GM23338 (cell line): ENCODE results near the gene SEMA4A. TPM values are rescaled to one million over a fixed set of nuclear protein-coding genes. Genes with fewer than 3 reads are reported as not detected.

Source experiments
- ATAC-seq: fragments of 200-7000 bp; cut with Tn5 transposase; 3 replicates; pipeline ENCODE4 v1.9.1; 2020
- DNase-seq: peaks from one replicate; pipeline ENCODE4 v3.0.0-alpha.2; 2015; ENCODE audit warnings: low spot score
- H2AFZ ChIP-seq: fragments of 200-600 bp; sonication (generic); 2 replicates; pipeline ENCODE4 v1.8.0; 2016; ENCODE audit warnings: antibody characterized with exemption, mild to moderate bottlenecking, moderate library complexity
- H3F3A ChIP-seq: fragments of 200-600 bp; sonication (generic); replicated peaks from 2 replicates; pipeline ENCODE4 v1.8.0; 2017; ENCODE audit warnings: antibody characterized with exemption, mixed run types, low read depth
- H3K27ac ChIP-seq: fragments of 200-600 bp; sonication (generic); 2 replicates; pipeline ENCODE4 v1.6.1; 2016; ENCODE audit warnings: low read depth
- H3K27me3 ChIP-seq: fragments of 200-600 bp; sonication (generic); 2 replicates; pipeline ENCODE4 v1.8.0; 2016; ENCODE audit warnings: mild to moderate bottlenecking, mixed run types, moderate library complexity; ENCODE audit not compliant: insufficient read depth
- H3K36me3 ChIP-seq: fragments of 200-600 bp; sonication (generic); 2 replicates; pipeline ENCODE4 v1.8.0; 2016; ENCODE audit warnings: mild to moderate bottlenecking; ENCODE audit not compliant: insufficient read depth
- H3K4me1 ChIP-seq: fragments of 200-600 bp; sonication (generic); 2 replicates; pipeline ENCODE4 v1.8.0; 2016; ENCODE audit warnings: mild to moderate bottlenecking, moderate library complexity; ENCODE audit not compliant: insufficient read depth
- H3K4me2 ChIP-seq: fragments of 200-600 bp; sonication (generic); 2 replicates; pipeline ENCODE4 v1.7.1; 2017; ENCODE audit warnings: mixed run types
- H3K4me3 ChIP-seq: fragments of 200-600 bp; sonication (generic); 2 replicates; pipeline ENCODE4 v1.6.1; 2016; ENCODE audit warnings: mixed run types
- H3K79me2 ChIP-seq: fragments of 200-600 bp; sonication (generic); replicated peaks from 2 replicates; pipeline ENCODE4 v1.8.0; 2017; ENCODE audit warnings: mild to moderate bottlenecking; ENCODE audit not compliant: insufficient read depth
- H3K9me2 ChIP-seq: fragments of 200-600 bp; sonication (generic); 2 replicates; pipeline ENCODE4 v1.8.0; 2017; ENCODE audit not compliant: insufficient read depth
- H4K20me1 ChIP-seq: fragments of 200-600 bp; sonication (generic); replicated peaks from 2 replicates; pipeline ENCODE4 v1.8.0; 2017; ENCODE audit warnings: mild to moderate bottlenecking; ENCODE audit not compliant: insufficient read depth
- H3K27ac Mint-ChIP-seq: 2 replicates; pipeline ENCODE4 v1.8.0; 2020; ENCODE audit warnings: inconsistent platforms, mild to moderate bottlenecking, moderate library complexity, mixed read lengths
- H3K27me3 Mint-ChIP-seq: 3 replicates; pipeline ENCODE4 v1.8.0; 2022; ENCODE audit warnings: low read depth, mild to moderate bottlenecking, moderate library complexity, mixed read lengths, inconsistent platforms; ENCODE audit not compliant: insufficient read depth, poor library complexity
- H3K36me3 Mint-ChIP-seq: 3 replicates; pipeline ENCODE4 v1.8.0; 2021; ENCODE audit warnings: low read depth, mild to moderate bottlenecking, inconsistent platforms, moderate library complexity, mixed read lengths
- H3K4me1 Mint-ChIP-seq: 3 replicates; pipeline ENCODE4 v1.8.0; 2020; ENCODE audit warnings: mild to moderate bottlenecking, inconsistent platforms, mixed read lengths
- H3K4me3 Mint-ChIP-seq: 3 replicates; pipeline ENCODE4 v1.8.0; 2021; ENCODE audit warnings: moderate library complexity, mild to moderate bottlenecking, inconsistent platforms, mixed read lengths
- H3K9me3 Mint-ChIP-seq: 3 replicates; pipeline ENCODE4 v1.8.0; 2020; ENCODE audit warnings: moderate library complexity, mild to moderate bottlenecking, inconsistent platforms, mixed read lengths
- EZH2 ChIP-seq: fragments of 200-600 bp; sonication (generic); IDR thresholded peaks from one replicate; pipeline ENCODE4 v1.8.0; 2017; ENCODE audit warnings: antibody characterized with exemption, mild to moderate bottlenecking, low read depth; ENCODE audit not compliant: unreplicated experiment
- EZH2phosphoT487 ChIP-seq: fragments of 200-600 bp; sonication (generic); IDR thresholded peaks from one replicate; pipeline ENCODE4 v1.8.1; 2018; ENCODE audit warnings: antibody characterized with exemption; ENCODE audit not compliant: unreplicated experiment
- JUNB ChIP-seq: IDR thresholded peaks from one replicate; pipeline ENCODE4 v1.6.1; 2016; ENCODE audit warnings: antibody characterized with exemption; ENCODE audit not compliant: unreplicated experiment
- NANOG ChIP-seq: IDR thresholded peaks from 2 replicates; pipeline ENCODE4 v1.6.1; 2016; ENCODE audit warnings: antibody characterized with exemption, borderline replicate concordance
- POLR2AphosphoS5 ChIP-seq: IDR thresholded peaks from 2 replicates; pipeline ENCODE4 v1.6.1; 2016; ENCODE audit warnings: antibody characterized with exemption, low read depth
- ZNF114 ChIP-seq: fragments of 250-450 bp; sonication (Bioruptor Pico); IDR thresholded peaks from 2 replicates; pipeline ENCODE4 v1.5.0; 2020; ENCODE audit warnings: mild to moderate bottlenecking, moderate library complexity
- ZNF331 ChIP-seq: fragments of 250-450 bp; sonication (Bioruptor Pico); IDR thresholded peaks from 2 replicates; pipeline ENCODE4 v1.5.0; 2020; ENCODE audit warnings: low read depth, mild to moderate bottlenecking, moderate library complexity
- polyA plus RNA-seq: library from polyadenylated mRNA; unstranded; fragments of >200 nt; fragmentation: Nextera tagmentation; extraction: Ambion mirVana; gene quantifications from 2 replicates; pipeline ENCODE4 v1.2.1, GENCODE V29; 2016
- total RNA-seq: library from RNA; depleted of rRNA; stranded (reverse); fragments of >200 nt; shearing (Covaris generic); gene quantifications from 2 replicates; pipeline ENCODE4 v1.2.3, GENCODE V29; 2014
- TF ChIP-seq, protein P1 (sequence below): IDR thresholded peaks from one replicate; pipeline ENCODE4 v1.6.1; 2018; ENCODE audit warnings: antibody characterized with exemption; ENCODE audit not compliant: unreplicated experiment
- TF ChIP-seq, protein P2 (sequence below), 2 experiments: fragments of 200-600 bp in 1 of 2; sonication (generic) in 1 of 2; conservative IDR thresholded peaks; 2 replicates each; pipeline versions ENCODE4 v1.5.1 to v1.6.1; 2016 to 2017; ENCODE audit warnings: antibody characterized with exemption in 2 of 2, low read depth in 2 of 2, mild to moderate bottlenecking in 2 of 2, moderate library complexity in 1 of 2
- TF ChIP-seq, protein P3 (sequence below): IDR thresholded peaks from 2 replicates; pipeline ENCODE4 v1.6.1; 2016; ENCODE audit warnings: antibody characterized with exemption
- TF ChIP-seq, protein P4 (sequence below): fragments of 250-450 bp; sonication (Bioruptor Pico); IDR thresholded peaks from 2 replicates; pipeline ENCODE4 v1.5.0; 2020; ENCODE audit warnings: mild to moderate bottlenecking, moderate library complexity

The SEMA4A gene
- total and polyA plus RNA-seq, 2 experiments from 2014 or later: 5.5 to 20.2 TPM

GRCh38 chr1:156203331-156203730 is 49.9 kb downstream of the SEMA4A start (continued):
- no peak for TF ChIP-seq ZNF331
- no peak for TF ChIP-seq ZNF114
- TF ChIP-seq EZH2: no peak
- TF ChIP-seq, protein P1, sequence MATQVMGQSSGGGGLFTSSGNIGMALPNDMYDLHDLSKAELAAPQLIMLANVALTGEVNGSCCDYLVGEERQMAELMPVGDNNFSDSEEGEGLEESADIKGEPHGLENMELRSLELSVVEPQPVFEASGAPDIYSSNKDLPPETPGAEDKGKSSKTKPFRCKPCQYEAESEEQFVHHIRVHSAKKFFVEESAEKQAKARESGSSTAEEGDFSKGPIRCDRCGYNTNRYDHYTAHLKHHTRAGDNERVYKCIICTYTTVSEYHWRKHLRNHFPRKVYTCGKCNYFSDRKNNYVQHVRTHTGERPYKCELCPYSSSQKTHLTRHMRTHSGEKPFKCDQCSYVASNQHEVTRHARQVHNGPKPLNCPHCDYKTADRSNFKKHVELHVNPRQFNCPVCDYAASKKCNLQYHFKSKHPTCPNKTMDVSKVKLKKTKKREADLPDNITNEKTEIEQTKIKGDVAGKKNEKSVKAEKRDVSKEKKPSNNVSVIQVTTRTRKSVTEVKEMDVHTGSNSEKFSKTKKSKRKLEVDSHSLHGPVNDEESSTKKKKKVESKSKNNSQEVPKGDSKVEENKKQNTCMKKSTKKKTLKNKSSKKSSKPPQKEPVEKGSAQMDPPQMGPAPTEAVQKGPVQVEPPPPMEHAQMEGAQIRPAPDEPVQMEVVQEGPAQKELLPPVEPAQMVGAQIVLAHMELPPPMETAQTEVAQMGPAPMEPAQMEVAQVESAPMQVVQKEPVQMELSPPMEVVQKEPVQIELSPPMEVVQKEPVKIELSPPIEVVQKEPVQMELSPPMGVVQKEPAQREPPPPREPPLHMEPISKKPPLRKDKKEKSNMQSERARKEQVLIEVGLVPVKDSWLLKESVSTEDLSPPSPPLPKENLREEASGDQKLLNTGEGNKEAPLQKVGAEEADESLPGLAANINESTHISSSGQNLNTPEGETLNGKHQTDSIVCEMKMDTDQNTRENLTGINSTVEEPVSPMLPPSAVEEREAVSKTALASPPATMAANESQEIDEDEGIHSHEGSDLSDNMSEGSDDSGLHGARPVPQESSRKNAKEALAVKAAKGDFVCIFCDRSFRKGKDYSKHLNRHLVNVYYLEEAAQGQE: no peak
- TF ChIP-seq, protein P2, sequence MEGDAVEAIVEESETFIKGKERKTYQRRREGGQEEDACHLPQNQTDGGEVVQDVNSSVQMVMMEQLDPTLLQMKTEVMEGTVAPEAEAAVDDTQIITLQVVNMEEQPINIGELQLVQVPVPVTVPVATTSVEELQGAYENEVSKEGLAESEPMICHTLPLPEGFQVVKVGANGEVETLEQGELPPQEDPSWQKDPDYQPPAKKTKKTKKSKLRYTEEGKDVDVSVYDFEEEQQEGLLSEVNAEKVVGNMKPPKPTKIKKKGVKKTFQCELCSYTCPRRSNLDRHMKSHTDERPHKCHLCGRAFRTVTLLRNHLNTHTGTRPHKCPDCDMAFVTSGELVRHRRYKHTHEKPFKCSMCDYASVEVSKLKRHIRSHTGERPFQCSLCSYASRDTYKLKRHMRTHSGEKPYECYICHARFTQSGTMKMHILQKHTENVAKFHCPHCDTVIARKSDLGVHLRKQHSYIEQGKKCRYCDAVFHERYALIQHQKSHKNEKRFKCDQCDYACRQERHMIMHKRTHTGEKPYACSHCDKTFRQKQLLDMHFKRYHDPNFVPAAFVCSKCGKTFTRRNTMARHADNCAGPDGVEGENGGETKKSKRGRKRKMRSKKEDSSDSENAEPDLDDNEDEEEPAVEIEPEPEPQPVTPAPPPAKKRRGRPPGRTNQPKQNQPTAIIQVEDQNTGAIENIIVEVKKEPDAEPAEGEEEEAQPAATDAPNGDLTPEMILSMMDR (conservative IDR thresholded peaks at IDR 0.05; ENCODE audit: low read depth in 2 of 2): no peak
- TF ChIP-seq JUNB: no peak
- TF ChIP-seq POLR2AphosphoS5: no peak

GRCh38 chr1:156204686-156205085 is 51.3 kb downstream of the SEMA4A start:
- Mint-ChIP-seq H3K4me3 (no peak overlapping the region), H3K36me3 (peaks cover 21% of the 10 kb centered on the region), H3K9me3 (no peaks in the 10 kb centered on the region), H3K4me1 (peaks cover 17% of the 10 kb centered on the region), H3K27me3 (no peaks in the 10 kb centered on the region), H3K27ac (no peak overlapping the region)
- Histone ChIP-seq H2AFZ (no peak overlapping the region), H3K27me3 (no peaks in the 10 kb centered on the region), H3K9me2 (no peaks in the 10 kb centered on the region), H4K20me1 (no peaks in the 10 kb centered on the region; the same call in 1 of the 2 replicates), H3F3A (no peaks in the 10 kb centered on the region), H3K79me2 (peaks cover 52% of the 10 kb centered on the region), H3K4me3 (no peak overlapping the region), H3K4me1 (peaks cover 16% of the 10 kb centered on the region), H3K4me2 (no peak overlapping the region), H3K36me3 (0 out of 2 replicates have a peak, but pooled peaks cover 3% of the 10 kb centered on the region), H3K27ac (no peak overlapping the region)
- TF ChIP-seq NANOG (no peak), POLR2AphosphoS5 (no peak), ZNF114 (no peak), JUNB (no peak), EZH2phosphoT487 (no peak)
- TF ChIP-seq, protein P3, sequence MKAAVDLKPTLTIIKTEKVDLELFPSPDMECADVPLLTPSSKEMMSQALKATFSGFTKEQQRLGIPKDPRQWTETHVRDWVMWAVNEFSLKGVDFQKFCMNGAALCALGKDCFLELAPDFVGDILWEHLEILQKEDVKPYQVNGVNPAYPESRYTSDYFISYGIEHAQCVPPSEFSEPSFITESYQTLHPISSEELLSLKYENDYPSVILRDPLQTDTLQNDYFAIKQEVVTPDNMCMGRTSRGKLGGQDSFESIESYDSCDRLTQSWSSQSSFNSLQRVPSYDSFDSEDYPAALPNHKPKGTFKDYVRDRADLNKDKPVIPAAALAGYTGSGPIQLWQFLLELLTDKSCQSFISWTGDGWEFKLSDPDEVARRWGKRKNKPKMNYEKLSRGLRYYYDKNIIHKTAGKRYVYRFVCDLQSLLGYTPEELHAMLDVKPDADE: no peak
- TF ChIP-seq, protein P4, sequence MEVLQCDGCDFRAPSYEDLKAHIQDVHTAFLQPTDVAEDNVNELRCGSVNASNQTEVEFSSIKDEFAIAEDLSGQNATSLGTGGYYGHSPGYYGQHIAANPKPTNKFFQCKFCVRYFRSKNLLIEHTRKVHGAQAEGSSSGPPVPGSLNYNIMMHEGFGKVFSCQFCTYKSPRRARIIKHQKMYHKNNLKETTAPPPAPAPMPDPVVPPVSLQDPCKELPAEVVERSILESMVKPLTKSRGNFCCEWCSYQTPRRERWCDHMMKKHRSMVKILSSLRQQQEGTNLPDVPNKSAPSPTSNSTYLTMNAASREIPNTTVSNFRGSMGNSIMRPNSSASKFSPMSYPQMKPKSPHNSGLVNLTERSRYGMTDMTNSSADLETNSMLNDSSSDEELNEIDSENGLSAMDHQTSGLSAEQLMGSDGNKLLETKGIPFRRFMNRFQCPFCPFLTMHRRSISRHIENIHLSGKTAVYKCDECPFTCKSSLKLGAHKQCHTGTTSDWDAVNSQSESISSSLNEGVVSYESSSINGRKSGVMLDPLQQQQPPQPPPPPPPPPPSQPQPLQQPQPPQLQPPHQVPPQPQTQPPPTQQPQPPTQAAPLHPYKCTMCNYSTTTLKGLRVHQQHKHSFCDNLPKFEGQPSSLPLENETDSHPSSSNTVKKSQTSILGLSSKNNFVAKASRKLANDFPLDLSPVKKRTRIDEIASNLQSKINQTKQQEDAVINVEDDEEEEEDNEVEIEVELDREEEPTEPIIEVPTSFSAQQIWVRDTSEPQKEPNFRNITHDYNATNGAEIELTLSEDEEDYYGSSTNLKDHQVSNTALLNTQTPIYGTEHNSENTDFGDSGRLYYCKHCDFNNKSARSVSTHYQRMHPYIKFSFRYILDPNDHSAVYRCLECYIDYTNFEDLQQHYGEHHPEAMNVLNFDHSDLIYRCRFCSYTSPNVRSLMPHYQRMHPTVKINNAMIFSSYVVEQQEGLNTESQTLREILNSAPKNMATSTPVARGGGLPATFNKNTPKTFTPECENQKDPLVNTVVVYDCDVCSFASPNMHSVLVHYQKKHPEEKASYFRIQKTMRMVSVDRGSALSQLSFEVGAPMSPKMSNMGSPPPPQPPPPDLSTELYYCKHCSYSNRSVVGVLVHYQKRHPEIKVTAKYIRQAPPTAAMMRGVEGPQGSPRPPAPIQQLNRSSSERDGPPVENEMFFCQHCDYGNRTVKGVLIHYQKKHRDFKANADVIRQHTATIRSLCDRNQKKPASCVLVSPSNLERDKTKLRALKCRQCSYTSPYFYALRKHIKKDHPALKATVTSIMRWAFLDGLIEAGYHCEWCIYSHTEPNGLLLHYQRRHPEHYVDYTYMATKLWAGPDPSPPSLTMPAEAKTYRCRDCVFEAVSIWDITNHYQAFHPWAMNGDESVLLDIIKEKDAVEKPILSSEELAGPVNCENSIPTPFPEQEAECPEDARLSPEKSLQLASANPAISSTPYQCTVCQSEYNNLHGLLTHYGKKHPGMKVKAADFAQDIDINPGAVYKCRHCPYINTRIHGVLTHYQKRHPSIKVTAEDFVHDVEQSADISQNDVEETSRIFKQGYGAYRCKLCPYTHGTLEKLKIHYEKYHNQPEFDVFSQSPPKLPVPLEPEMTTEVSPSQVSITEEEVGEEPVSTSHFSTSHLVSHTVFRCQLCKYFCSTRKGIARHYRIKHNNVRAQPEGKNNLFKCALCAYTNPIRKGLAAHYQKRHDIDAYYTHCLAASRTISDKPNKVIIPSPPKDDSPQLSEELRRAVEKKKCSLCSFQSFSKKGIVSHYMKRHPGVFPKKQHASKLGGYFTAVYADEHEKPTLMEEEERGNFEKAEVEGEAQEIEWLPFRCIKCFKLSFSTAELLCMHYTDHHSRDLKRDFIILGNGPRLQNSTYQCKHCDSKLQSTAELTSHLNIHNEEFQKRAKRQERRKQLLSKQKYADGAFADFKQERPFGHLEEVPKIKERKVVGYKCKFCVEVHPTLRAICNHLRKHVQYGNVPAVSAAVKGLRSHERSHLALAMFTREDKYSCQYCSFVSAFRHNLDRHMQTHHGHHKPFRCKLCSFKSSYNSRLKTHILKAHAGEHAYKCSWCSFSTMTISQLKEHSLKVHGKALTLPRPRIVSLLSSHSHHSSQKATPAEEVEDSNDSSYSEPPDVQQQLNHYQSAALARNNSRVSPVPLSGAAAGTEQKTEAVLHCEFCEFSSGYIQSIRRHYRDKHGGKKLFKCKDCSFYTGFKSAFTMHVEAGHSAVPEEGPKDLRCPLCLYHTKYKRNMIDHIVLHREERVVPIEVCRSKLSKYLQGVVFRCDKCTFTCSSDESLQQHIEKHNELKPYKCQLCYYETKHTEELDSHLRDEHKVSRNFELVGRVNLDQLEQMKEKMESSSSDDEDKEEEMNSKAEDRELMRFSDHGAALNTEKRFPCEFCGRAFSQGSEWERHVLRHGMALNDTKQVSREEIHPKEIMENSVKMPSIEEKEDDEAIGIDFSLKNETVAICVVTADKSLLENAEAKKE (CRISPR knock-in tag): no peak
- ATAC-seq (no peak), DNase-seq (no peak)
